GM20431 (cell line): Measurements from ENCODE around the gene THRAP3.
"Not testable (repeated sequence)": the region's sequence is repeated elsewhere in the genome, so short reads cannot be mapped to it uniquely, and the experiment has no call there.

Experiments
- in situ Hi-C: fragments of 300-500 bp; cut with MseI, MboI; formaldehyde crosslinking; loops from one replicate; pipeline ENCODE4 v1.15.0; 2020; ENCODE audit warnings: low sequenced_read_pairs; ENCODE audit not compliant: unreplicated experiment

Gene THRAP3

GRCh38 chr1:36247538-36247937, 23.3 kb downstream of the THRAP3 start:
- in situ Hi-C loops, result no loop called here

DNA sequence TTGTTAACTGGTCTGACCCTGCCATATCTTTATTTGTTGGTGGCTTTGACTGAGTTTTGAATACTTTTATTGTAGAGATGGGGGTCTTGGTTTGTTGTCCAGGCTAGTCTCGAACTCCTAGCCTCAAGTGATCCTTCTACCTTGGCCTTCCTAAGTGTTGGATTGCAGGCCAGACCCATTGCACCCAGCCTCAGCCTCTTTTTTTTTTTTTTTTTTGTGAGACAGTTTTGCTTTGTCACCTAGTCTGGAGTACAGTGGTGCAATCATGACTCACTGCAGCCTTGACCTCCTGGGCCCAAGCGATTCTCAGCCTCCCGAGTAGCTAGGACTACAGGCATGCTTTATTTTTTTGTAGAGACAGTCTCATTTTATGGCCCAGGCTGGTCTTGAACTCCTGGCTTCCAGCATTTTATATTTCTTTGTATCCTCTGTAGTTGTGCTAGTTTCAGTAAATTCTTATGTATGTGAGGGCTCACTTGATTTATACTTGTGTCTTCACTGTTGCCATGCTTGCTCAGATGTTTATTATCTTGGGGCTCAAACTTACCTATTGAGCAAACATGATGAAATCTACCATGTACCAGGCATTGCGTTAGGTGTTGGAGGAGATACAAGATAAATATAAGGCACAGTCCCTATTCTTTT, 24.1 kb downstream of the THRAP3 start:
- in situ Hi-C loops, result no loop called here

- in situ Hi-C loops, result no loop called here
Measured at GRCh38 chr1:36251794-36252481, 27.7 kb downstream of the THRAP3 start.

DNA sequence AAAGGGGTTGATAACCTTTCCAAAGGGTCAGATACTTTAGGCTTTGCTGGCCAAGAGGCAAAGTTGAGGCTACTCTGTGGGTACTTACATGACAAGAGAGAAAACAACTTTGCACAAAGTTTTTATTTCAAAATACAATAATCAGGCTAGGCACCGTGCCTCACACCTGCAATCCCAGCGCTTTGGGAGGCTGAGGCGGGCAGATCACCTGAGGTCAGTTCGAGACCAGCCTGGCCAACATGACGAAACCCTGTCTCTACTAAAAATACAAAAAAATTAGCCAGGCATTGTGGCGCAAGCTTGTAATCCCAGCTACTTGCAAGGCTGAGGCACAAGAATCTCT, 28.2 kb downstream of the THRAP3 start:
- in situ Hi-C loops, result not testable (repeated sequence)

- in situ Hi-C loops, result no loop called here
Measured at GRCh38 chr1:36253161-36253862, 29.1 kb downstream of the THRAP3 start.

DNA sequence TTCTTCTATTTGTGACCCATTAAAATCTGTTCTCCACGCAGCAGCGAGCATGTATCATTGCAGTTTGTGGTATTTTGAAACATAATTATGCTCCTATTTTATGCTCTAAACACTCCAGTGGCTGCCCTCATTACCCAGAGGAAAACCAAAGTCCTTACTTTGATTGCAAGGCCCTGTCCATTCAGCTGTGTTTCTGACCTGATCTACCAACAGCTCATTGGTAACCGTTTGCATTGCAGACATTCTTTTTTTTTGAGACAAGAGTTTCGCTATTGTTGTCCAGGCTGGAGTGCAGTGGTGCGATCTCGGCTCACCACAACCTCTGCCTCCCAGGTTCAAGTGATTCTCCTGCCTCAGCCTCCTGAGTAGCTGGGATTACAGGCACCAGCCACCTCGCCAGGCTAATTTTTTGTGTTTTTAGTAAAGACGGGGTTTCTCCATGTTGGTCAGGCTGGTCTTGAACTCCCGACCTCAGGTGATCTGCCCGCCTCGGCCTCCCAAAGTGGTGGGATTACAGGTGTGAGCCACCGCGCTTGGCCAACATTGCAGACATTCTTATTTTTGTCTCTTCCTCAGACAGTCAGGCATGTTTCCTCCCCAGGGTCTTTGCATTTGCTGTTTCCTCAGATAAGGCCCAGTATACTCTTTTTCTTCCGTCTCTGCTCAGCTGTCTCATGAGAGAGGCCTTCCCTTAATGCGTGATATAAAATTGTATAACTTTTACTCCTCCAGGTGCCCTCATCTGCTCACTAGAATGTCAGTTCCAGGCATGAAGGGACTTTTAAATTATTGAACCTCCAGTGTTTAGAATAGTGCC, 32.5 kb downstream of the THRAP3 start:
- in situ Hi-C loops, result no loop called here

DNA sequence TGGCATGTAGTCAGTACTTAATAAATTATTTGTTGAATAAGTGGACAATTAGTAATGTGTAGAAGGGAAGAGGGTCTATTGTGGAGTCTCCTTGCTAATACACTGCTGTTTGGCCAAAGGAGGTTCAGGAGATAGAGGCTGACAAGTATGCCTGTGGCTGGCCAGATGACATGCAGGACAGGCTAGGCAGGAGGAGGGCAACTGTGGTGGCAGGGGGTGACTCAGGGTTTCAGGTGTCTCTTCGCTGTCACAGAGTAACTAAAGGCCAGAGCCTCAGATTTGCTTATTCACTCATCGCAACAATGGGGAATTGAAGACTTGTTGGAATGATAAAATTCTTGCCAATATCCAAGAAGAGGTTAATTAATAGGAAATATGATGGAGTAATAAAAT, 33.1 kb downstream of the THRAP3 start:
- in situ Hi-C loops, result no loop called here

GRCh38 chr1:36258960-36259344, 34.7 kb downstream of the THRAP3 start:
- in situ Hi-C loops, result no loop called here

DNA sequence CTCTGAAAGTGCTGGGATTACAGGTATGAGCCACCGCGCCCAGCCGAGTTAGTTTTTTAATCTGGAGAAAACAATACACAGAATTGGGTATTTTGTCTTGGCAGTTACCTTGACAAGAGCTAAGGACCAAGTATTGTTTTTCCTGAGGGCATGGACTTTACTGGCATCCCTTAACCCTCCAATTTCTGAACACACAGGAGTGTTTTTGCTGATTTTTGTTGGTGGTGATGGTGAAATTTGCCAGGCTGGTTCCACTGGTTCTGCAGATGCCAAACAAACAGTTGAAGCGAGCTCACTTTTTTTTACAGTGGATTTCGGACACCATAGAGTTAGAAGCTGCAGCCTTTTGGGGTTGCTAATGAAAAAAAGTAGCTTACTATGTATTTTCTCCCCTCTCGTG, 44.7 kb downstream of the THRAP3 start:
- in situ Hi-C loops, result no loop called here

- in situ Hi-C loops, result no loop called here
Measured at GRCh38 chr1:36269408-36269838, 45.2 kb downstream of the THRAP3 start.

- in situ Hi-C loops, result no loop called here
Measured at GRCh38 chr1:36273024-36273423, 48.8 kb downstream of the THRAP3 start.

DNA sequence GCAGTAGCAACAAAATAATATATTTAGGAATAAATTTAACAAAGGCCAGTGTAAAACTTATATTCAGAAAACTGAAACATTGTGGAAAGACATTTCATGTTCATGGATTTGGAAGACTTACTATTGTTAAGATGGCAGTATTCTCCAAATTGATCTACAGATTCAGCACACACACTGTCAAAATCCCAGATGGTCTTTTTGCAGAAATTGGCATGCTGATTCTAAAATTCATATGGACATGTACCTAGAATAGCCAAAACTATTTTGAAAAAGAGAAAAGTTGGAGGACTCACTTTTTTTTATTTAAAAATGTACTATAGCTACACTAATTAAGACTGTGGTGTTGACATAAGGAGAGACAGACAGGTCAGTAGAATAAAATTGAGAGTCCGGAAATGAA, 50.0 kb downstream of the THRAP3 start:
- in situ Hi-C loops, result no loop called here

DNA sequence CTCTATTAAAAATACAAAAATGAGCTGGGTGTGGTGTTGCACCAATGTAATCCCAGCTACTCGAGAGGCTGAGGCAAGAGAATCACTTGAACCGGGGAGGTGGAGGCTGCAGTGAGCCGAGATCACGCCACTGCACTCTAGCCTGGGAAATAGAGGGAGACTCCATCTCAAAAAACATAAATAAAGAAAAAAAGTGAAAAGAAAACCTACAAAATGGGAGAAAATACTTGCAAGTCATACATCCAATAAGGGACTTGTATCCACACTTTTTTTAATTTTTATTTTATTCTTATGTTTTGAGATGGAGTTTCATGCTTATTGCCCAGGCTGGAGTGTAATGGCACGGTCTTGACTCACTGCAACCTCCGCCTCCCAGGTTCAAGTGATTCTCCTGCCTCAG, 52.4 kb downstream of the THRAP3 start:
- in situ Hi-C loops, result no loop called here

DNA sequence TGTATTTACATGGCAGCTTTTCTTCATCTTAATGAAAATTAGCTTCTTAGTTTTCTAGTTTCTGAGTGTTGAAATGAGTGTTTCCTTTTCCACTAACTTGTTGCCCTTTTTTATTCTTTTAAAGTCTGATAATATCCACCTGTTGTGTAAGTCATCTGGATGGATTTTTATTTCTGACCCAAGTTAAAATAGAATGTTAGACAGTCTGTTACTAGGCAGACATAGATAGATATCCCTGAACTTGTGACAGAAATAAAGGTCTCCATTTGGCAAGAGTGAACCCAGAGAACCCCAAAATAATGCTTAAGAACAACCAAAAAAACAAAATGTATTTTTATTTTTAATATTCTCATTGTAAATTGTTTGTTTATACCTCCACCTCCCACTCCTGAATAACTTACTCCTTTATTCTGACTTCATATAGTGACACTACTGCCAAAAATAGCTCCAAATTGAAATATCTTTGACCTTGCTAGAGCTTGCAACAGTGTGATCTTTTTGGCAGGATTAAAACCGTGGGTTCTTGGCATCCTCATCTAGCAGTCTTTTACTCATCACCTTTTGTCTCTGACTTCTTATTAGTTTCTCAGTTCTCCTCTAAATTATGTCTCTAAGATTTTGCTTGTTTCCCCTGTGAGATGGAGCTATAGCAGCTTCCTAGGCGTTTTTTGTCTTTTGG, 55.0 kb downstream of the THRAP3 start:
- in situ Hi-C loops, result no loop called here

DNA sequence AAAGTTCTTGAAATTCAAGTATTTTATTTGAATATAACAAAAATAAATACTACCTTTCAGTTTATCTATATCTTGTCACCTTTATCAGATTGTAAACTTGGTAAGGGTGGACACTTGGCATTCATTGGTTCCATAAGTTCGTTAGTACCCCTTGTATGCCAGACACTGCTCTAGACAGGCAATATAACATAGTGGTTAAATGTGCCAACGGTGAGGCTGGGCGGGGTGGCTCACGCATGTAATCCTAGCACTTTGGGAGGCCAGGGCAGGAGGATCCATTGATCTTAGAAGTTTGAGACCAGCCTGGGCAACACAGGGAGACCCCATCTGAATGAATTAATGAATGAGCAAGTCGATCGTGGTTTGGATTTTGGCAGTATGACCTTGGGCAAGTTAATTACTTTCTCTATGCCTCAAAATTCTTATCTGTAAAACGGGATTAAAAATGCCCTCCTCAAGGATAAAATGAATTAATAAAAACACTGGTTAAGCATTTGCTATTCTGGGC, 55.6 kb downstream of the THRAP3 start:
- in situ Hi-C loops, result no loop called here

DNA sequence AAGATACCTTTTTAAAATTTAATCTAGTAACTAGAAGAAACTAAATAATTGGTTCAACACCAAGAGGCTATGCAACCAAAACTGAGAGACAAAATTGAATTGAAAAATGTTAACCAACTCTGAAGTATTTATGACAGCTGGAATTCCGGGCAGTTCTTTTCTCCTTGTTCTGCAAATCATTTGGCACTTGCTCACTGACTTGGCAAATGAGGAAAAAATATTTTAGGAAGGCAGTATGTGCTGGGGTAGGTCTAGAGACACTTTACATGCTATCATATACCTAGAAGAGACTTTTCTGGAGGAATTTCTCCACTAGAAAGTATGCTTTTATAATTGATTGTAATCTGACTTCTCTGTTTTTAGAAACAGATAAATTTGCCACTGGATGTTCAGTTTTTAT, 59.8 kb downstream of the THRAP3 start:
- in situ Hi-C loops, result no loop called here

DNA sequence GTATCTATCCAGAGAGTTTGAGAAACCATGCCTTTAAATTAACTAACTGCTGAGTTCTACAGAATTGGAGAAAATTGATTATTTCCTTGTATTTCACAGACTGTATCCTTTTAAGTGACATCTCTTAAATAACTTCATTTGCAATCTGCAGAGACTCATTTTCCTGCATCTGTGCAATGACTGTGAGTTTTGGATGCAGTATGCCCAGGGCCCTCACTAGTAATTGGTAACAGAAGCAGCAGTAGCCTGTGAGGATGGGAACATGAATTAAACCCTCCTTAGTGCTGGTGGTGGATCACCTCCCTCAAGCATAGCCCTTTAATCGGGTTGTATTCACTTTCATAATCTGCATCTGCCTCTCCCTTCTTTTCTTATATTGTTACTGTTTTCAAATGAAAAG, 60.3 kb downstream of the THRAP3 start:
- in situ Hi-C loops, result no loop called here

- in situ Hi-C loops, result no loop called here
Measured at GRCh38 chr1:36285443-36286101, 61.3 kb downstream of the THRAP3 start.

DNA sequence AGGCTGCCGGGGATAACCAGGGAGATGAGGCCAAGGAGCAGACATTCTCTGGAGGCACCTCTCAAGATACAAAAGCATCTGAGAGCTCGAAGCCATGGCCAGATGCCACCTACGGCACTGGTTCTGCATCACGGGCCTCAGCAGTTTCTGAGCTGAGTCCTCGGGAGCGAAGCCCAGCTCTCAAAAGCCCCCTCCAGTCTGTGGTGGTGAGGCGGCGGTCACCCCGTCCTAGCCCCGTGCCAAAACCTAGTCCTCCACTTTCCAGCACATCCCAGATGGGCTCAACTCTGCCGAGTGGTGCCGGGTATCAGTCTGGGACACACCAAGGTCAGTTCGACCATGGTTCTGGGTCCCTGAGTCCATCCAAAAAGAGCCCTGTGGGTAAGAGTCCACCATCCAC, 62.6 kb downstream of the THRAP3 start:
- in situ Hi-C loops, result no loop called here
